Measurements from ENCODE around the gene SIPA1L3. TPM values are rescaled to one million over a fixed set of nuclear protein-coding genes. Genes with fewer than 3 reads are reported as not detected.

Gene SIPA1L3
- polyA plus RNA-seq, 1 donor from 2014 or later, result 2.8 TPM

DNA sequence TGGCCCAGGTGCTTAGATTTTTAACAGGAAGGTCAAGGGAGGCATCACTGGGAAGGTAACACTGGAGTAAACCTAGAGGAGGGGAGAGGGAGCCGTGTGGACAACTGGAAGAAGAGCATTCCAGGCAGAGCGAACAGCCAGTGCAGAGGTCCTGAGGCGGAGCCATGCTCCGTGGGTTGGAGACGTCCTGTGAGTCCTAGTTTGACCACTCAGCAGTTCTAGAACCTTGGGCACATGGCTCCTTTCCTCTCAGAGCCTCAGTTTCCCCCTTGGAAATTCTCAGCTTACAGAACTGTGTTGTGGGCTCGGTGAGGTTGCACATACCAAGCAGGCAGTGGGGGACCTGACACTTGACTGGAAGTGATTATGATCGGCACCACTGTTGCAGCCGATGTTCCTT is 186.1 kb downstream of the SIPA1L3 start:
- Histone ChIP-seq H3K27ac (ENCODE audit: low read length) (no peak overlapping the region), H3K9ac (ENCODE audit: low read length) (no peak overlapping the region), H3K27me3 (ENCODE audit: insufficient read depth, low read depth, low read length) (no peaks in the 10 kb centered on the region), H3K79me2 (replicated peaks; ENCODE audit: insufficient read depth, low read length) (no peaks in the 10 kb centered on the region), H3K9me2 (ENCODE audit: insufficient read depth, low read length) (no peaks in the 10 kb centered on the region), H2AFZ (ENCODE audit: low read depth, low read length) (no peak overlapping the region), H3K4me3 (ENCODE audit: low read length) (no peak overlapping the region), H4K20me1 (ENCODE audit: insufficient read depth) (no peaks in the 10 kb centered on the region), H3K4me2 (ENCODE audit: low read length) (no peak overlapping the region), H3F3A (ENCODE audit: insufficient read depth, low read length, poor library complexity, severe bottlenecking) (no peaks in the 10 kb centered on the region), H3K36me3 (ENCODE audit: insufficient read depth, low read length) (no peaks in the 10 kb centered on the region), H3K9me3 (ENCODE audit: low read length) (no peaks in the 10 kb centered on the region)
- TF ChIP-seq SMC3 (conservative IDR thresholded peaks at IDR 0.05; ENCODE audit: poor library complexity), result no peak
- TF ChIP-seq EP300 (conservative IDR thresholded peaks at IDR 0.05; ENCODE audit: poor library complexity, severe bottlenecking), result no peak
- TF ChIP-seq, protein P1, sequence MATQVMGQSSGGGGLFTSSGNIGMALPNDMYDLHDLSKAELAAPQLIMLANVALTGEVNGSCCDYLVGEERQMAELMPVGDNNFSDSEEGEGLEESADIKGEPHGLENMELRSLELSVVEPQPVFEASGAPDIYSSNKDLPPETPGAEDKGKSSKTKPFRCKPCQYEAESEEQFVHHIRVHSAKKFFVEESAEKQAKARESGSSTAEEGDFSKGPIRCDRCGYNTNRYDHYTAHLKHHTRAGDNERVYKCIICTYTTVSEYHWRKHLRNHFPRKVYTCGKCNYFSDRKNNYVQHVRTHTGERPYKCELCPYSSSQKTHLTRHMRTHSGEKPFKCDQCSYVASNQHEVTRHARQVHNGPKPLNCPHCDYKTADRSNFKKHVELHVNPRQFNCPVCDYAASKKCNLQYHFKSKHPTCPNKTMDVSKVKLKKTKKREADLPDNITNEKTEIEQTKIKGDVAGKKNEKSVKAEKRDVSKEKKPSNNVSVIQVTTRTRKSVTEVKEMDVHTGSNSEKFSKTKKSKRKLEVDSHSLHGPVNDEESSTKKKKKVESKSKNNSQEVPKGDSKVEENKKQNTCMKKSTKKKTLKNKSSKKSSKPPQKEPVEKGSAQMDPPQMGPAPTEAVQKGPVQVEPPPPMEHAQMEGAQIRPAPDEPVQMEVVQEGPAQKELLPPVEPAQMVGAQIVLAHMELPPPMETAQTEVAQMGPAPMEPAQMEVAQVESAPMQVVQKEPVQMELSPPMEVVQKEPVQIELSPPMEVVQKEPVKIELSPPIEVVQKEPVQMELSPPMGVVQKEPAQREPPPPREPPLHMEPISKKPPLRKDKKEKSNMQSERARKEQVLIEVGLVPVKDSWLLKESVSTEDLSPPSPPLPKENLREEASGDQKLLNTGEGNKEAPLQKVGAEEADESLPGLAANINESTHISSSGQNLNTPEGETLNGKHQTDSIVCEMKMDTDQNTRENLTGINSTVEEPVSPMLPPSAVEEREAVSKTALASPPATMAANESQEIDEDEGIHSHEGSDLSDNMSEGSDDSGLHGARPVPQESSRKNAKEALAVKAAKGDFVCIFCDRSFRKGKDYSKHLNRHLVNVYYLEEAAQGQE (IDR thresholded peaks at IDR 0.05; ENCODE audit: borderline replicate concordance), result no peak
- TF ChIP-seq, protein P2, sequence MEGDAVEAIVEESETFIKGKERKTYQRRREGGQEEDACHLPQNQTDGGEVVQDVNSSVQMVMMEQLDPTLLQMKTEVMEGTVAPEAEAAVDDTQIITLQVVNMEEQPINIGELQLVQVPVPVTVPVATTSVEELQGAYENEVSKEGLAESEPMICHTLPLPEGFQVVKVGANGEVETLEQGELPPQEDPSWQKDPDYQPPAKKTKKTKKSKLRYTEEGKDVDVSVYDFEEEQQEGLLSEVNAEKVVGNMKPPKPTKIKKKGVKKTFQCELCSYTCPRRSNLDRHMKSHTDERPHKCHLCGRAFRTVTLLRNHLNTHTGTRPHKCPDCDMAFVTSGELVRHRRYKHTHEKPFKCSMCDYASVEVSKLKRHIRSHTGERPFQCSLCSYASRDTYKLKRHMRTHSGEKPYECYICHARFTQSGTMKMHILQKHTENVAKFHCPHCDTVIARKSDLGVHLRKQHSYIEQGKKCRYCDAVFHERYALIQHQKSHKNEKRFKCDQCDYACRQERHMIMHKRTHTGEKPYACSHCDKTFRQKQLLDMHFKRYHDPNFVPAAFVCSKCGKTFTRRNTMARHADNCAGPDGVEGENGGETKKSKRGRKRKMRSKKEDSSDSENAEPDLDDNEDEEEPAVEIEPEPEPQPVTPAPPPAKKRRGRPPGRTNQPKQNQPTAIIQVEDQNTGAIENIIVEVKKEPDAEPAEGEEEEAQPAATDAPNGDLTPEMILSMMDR (IDR thresholded peaks at IDR 0.05; ENCODE audit: poor library complexity, severe bottlenecking), result no peak

DNA sequence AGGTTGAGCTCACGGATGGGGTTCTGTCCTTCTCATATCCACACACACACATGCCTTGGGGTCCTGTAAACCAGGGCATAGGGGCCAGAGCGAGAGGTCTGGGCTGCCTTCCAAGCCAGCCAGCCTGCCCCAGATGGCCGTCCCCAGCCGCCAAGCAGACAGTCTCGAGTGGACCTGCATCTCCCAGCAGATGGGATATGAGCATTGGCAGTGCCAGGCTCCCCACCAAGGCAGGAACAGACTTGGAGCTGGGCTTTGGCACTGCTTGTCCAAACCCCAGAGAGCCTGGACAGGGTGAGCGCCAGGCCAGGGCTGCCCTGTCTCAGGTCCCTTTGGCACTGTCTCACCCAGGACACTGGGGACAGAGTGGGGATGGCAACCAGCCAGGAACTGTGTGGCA is 186.6 kb downstream of the SIPA1L3 start:
- H3K9ac ChIP-seq (ENCODE audit: low read length), result no peak overlapping the region
- no peaks in the 10 kb centered on the region for H3K9me2 ChIP-seq (ENCODE audit: insufficient read depth, low read length)
- H4K20me1 ChIP-seq (ENCODE audit: insufficient read depth), result no peaks in the 10 kb centered on the region
- no peak overlapping the region for H3K4me2 ChIP-seq (ENCODE audit: low read length)
- H3K9me3 ChIP-seq (ENCODE audit: low read length), result no peaks in the 10 kb centered on the region
- H2AFZ ChIP-seq (ENCODE audit: low read depth, low read length), result no peak overlapping the region
- H3K4me3 ChIP-seq (ENCODE audit: low read length), result no peak overlapping the region
- H3F3A ChIP-seq (ENCODE audit: insufficient read depth, low read length, poor library complexity, severe bottlenecking), result no peaks in the 10 kb centered on the region
- H3K36me3 ChIP-seq (ENCODE audit: insufficient read depth, low read length), result no peaks in the 10 kb centered on the region
- H3K27ac ChIP-seq (ENCODE audit: low read length), result no peak overlapping the region
- no peaks in the 10 kb centered on the region for H3K79me2 ChIP-seq (replicated peaks; ENCODE audit: insufficient read depth, low read length)
- H3K27me3 ChIP-seq (ENCODE audit: insufficient read depth, low read depth, low read length), result no peaks in the 10 kb centered on the region
- TF ChIP-seq MXI1 (conservative IDR thresholded peaks at IDR 0.05; ENCODE audit: poor library complexity, severe bottlenecking) (no peak), EZH2 (IDR thresholded peaks at IDR 0.05; ENCODE audit: borderline replicate concordance, insufficient read depth, low read length, poor library complexity, severe bottlenecking) (no peak), RAD21 (conservative IDR thresholded peaks at IDR 0.05) (no peak), EP300 (conservative IDR thresholded peaks at IDR 0.05; ENCODE audit: poor library complexity, severe bottlenecking) (no peak), SMC3 (conservative IDR thresholded peaks at IDR 0.05; ENCODE audit: poor library complexity) (no peak), TAF1 (IDR thresholded peaks at IDR 0.05; ENCODE audit: low read depth) (no peak), POLR2AphosphoS5 (IDR thresholded peaks at IDR 0.05) (no peak)
- TF ChIP-seq, protein P1 (IDR thresholded peaks at IDR 0.05; ENCODE audit: borderline replicate concordance), result no peak
- TF ChIP-seq, protein P2 (IDR thresholded peaks at IDR 0.05; ENCODE audit: poor library complexity, severe bottlenecking), result no peak

All from neural cell (in vitro differentiated cells).